GM12865 (cell line): Measurements from ENCODE around the gene NR5A2.

Experiments used
- DNase-seq: peaks from one replicate; pipeline ENCODE4 v3.0.0; 2010; ENCODE audit warnings: low read depth
- H3K4me3 ChIP-seq: 2 replicates; pipeline ENCODE4 v1.5.1; 2011; ENCODE audit warnings: mild to moderate bottlenecking, low read depth, low read length, control low read depth
- CTCF ChIP-seq: IDR thresholded peaks from 2 replicates; pipeline ENCODE4 v1.5.1; 2011; ENCODE audit warnings: low read length, control low read depth, low read depth, inconsistent platforms; ENCODE audit not compliant: insufficient read depth; ENCODE audit errors: missing control alignments

The NR5A2 gene

DNA sequence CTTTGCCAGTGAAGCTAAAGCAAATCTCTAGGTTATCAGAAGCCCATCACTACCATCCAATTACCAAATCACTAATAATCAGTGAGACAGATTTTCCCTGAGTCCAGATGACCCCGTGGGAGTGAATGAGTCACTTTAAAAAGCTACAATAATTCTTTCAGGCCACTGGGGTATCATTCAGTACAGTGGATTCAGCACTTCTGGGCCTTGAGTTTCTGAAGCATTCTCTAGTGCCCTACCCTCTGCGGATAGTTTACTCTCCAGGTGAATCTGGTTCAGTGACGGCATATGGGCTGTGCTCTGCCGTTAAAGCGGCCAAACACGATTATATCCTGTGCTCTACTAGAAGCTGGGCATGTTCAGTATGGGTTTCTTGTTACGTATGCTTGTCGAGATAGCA lies 26.1 kb downstream of the NR5A2 start:
- no peak for DNase-seq
- TF ChIP-seq CTCF = no peak
- no peak overlapping the region for H3K4me3 ChIP-seq

DNA sequence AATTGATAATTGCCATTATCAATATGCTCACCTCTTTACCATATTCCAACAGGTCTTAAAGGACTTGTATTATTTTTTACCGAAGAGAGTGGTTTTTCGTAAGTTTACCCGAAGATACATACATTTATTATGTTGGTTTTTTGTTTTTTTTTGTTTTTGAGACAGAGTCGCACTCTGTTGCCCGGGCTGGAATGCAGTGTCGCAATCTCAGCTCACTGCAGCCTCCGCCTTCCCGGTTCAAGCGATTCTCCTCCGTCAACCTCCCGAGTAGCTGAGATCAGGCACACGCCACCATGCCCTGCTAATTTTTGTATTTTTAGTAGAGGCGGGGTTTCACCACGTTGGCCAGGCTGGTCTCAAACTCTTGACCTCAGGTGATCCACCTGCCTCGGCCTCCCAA lies 30.8 kb downstream of the NR5A2 start:
- no peak overlapping the region for H3K4me3 ChIP-seq
- no peak for TF ChIP-seq CTCF
- no peak for DNase-seq

DNA sequence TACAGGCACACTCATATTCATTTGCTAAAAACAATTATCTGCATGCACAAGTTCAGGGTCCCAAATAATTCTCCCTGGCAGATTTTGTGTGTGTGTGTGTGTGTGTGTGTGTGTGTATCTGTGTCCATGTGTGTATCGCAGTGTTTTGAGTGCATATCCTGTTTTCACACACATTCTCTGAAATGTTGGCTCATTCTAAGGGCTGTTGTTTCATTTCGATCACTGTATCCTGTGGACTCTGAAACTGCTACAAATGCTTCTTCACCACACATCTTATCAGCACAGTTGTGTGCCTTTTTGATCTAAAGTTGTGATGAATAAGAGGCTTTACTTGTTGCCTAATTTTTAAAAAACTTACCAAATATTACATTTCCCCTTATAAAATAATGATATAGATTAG lies 34.6 kb downstream of the NR5A2 start:
- TF ChIP-seq CTCF = no peak
- no peak for DNase-seq

DNA sequence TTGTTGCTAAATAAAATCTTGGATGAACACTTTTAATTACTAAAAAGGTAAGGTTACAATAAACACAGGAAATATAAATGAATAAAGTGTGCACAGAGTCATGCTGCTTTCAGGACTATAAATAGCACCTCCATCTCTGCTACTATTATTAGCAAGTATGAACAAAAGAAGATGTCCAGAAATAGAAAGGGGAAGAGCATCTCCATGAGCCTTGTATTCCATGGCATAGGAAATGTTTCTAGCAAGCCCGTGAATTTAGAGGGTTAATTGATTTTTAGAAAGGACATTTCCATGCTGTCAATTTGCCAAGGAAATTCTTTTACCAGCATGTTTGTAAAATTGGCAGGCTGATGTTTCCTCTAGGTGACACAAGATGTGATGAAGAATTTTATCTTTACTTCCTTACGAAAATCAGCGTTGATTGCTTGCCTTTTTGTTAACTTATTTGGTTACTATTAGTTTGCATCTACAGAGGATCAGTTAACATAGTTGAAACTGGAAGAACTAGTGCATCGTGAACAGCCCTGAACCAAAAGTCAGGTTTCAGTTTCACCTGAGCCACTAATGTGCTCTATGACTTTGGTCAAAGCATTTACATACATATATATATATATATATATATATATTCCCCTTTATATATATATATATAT lies 45.3 kb downstream of the NR5A2 start:
- H3K4me3 ChIP-seq = no peak overlapping the region
- TF ChIP-seq CTCF = no peak
- DNase-seq = peak; percentile 69

More for the DNA sequence above, 34.6 kb downstream of the NR5A2 start:
- no peak overlapping the region for H3K4me3 ChIP-seq

- TF ChIP-seq CTCF = no peak
- DNase-seq = peak; percentile 7
- H3K4me3 ChIP-seq = no peak overlapping the region
Measured at GRCh38 chr1:200073286-200073637, 45.8 kb downstream of the NR5A2 start.

DNA sequence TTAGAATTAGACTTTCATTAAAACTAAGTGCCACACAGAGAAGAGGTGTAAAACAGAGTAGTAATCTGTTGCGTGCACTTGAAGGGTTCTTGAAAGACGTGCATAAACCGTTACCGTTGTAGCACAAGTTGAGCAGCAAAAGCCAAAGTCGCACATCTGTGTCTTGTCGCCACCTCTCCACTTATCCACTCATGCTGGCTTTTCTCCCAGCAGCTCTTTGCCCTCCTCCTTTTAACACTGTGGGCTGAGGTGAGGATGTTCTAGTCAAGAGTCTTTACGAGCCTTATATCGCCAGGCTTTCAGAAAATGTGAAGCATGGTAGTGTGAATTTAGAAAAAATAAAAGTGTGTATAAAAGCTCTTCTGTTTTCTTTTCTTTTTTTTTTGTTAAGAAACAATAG lies 48.0 kb downstream of the NR5A2 start:
- DNase-seq = no peak
- TF ChIP-seq CTCF = no peak
- no peak overlapping the region for H3K4me3 ChIP-seq

GRCh38 chr1:200075938-200076546 lies 48.5 kb downstream of the NR5A2 start:
- no peak for DNase-seq
- no peak for TF ChIP-seq CTCF
- no peak overlapping the region for H3K4me3 ChIP-seq
